Activated CD4-positive, alpha-beta T cell treated with anti-CD3 and anti-CD28 coated beads for 48 hours (primary cell): ENCODE results near the gene APMAP.
"Not testable (repeated sequence)": the region's sequence is repeated elsewhere in the genome, so short reads cannot be mapped to it uniquely, and the experiment has no call there.

Experiments
- DNase-seq: peaks from one replicate; pipeline ENCODE4 v3.0.0-alpha.2; 2020

Gene APMAP

DNA sequence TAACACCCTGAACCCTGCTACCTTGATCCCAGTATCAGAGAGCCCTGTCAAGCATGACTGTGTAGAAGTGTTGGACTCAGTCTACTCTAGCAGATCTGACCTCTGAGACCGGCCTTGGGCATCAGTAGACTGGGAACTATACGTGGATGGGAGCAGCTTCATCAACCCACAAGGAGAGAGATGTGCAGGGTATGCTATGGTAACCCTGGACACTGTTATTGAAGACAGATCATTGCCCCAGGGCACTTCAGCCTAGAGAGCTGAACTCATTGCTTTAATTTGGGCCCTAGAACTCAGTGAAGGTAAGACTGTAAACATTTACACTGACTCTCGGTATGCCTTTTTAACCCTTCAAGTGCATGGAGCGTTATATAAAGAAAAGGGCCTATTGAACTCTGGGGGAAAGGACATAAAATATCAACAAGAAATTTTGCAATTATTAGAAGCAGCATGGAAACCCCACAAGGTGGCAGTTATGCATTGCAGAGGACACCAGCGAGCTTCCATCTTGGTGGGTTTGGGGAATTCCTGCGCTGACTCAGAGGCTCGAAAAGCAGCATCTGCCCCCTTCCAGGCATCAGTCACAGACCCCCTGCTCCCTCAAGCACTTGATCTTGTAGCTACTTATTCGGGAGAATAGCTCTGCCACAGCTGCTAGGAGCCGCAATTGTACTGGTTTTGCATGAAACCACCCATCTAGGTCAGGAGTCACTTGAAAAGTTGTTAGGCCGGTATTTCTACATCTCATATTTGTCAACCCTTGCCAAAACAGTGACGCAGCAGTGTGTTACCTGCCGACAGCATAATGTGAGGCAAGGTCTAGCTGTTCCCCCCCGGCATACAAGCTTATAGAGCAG, 62.5 kb downstream of the APMAP start:
- DNase-seq = not testable (repeated sequence)

DNA sequence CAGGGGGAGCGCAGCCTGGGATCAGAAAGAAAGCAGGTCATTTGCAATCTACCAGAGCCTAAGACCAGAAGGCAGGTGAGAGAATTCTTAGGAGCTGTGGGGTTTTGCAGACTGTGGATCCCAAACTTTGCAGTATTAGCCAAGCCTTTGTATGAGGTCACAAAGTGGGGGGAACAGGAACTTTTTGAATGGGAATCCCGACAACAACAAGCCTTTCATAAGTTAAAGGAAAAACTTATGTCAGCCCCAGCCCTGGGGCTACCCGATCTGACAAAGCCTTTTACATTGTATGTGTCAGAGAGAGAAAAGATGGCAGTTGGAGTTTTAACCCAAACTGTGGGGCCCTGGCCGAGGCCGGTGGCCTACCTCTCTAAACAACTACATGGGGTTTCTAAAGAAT, 63.3 kb downstream of the APMAP start:
- not testable (repeated sequence) for DNase-seq

DNA sequence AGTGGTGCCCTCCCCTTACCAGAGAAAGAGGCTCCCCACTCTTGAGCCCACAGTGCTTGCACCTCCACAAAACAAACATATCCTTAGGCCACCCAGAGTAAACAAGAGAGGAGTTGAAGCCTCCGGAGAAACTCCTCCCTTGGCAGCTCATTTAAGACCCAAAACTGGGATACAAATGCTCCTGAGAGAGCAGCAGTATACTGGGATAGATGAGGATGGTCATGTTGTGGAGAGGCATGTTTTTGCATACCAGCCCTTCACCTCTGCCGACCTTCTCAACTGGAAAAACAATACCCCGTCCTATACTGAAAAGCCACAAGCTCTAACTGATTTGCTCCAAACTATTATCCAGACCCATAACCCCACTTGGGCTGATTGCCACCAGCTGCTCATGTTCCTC, 71.8 kb downstream of the APMAP start:
- not testable (repeated sequence) for DNase-seq

DNA sequence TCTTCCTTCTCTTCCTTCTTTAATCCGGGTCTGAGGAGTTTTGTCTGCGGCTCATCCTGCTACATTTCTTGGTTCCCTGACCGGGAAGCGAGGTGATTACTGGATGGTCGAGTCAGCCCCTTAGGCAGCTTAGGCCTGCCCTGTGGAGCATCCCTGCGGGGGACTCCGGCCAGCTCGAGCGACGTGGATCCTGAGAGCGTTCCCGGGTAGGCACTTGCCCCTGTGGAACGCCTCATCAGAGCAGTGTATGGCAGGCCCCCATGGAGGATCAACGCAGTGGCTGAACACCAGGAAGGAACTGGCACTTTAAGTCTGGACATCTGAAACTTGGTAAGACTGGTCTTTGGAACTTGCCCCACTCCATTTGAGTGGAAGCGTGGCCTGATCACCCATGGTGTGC, 72.9 kb downstream of the APMAP start:
- DNase-seq = not testable (repeated sequence)

DNA sequence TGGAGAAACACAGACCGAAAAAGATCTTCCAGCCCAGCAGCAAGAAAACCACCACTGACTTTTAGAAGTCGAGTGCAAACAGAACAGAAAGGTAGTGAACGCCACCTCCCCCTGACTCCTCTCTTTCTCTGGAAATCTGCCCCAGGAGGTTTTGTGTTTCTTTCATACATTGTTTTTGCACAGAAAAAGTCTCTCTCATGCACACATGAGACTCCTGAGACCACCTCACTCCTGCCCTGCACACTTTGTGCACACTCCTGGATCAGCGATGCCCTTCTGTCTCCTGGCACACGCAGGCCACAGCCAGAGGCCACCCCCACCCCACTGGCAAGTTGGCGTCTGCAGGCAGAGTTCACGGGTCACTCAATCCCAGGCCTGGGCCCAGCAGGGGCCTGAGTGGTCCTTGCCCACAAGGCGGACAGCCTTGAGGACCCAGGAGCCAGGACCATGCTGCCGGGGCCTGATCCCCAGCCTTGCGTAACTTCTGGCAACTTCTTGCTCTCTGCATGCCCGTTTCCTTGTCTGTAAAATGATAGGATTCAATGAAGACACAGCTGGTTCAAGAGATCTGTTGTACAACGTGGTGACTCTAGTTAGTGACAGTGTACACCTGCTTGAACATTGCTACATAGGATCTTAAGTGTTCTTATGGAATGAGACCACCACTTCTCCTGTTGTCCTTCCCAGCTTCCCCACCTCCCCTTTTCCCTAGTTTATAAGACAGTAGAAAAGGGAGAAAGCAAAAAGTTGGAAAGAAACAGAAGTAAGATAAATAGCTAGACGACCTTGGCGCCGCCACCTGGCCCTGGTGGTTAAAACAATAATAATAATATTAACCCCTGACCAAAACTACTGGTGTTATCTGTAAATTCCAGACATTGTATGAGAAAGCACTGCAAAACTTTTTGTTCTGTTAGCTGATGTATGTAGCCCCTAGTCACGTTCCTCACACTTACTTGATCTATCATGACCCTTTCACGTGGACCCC, 73.7 kb downstream of the APMAP start:
- DNase-seq = no peak

DNA sequence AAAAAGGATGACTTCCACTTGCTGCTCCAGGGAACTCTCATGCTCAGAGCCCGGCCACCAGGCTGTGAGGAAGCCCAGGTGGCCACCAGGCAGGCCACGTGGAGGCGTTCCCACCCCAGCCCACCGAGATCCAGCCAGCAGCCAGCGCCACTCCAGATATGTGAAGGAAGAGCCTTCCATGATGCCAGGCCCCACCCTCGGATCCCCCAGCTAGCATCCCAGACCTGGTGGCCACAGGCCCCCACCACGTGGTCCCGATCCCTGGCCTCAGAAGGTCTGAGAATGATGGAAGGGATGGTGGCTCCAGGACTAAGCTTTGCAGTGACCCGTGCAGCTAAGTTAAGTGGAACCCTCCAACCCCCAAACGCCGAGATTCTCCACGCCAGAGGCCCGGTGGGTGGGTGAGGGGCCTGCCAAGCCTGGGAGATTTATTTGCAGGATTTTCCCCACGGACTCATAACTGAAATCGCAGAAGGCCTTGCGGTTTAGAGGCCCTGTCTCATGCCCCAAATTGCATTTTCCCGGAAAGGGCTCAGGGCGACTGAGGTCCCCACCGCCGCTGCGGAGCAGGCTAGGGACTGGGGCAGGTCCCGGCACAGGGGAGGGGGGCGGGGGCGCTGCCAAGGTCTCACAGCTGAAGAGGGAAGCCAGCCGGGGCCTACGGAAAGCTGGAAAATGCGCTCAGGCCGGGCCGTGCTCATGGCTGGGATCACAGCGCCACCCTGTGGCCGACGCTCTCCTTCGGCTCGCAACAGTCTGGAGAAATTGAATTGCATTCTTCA, 74.6 kb downstream of the APMAP start:
- DNase-seq = peak; percentile 69

DNA sequence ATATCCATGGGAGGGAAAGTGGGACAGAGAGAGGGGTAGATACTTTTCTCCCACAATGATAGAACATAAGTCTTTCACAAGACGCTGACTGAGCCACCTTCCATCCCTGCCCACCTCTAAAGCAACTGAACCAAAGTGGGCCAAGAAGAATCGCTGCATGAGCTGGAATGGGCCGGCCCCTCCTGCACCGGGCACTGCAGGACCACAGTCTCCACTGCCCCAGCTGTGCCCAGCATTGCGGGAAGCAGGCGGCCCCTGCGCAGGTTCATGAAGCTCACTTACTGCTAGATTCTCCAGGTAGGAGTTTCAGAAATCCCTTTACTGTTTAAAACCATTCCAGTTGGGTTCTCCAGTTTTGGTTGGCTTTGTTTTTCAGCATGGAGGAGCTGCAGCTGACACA, 75.5 kb downstream of the APMAP start:
- no peak for DNase-seq

DNA sequence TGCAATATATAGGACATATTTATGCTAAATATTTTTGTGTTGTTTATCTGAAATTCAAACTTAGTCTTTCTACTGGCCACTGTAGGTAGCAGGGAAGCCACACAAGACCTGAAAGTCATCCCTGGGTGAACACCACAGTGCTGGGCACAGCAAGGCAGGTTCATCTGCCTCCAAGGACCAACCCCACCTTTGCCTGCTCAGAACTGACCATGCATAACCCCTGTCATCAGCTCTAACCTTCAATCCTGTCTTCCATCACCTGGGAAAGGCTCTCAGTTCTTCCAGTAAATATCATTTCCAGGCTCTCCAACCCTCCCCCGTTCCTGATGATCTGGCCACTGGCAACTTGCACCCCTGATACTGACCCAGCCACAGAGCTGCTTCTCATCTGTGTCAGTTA, 76.1 kb downstream of the APMAP start:
- DNase-seq = no peak

DNA sequence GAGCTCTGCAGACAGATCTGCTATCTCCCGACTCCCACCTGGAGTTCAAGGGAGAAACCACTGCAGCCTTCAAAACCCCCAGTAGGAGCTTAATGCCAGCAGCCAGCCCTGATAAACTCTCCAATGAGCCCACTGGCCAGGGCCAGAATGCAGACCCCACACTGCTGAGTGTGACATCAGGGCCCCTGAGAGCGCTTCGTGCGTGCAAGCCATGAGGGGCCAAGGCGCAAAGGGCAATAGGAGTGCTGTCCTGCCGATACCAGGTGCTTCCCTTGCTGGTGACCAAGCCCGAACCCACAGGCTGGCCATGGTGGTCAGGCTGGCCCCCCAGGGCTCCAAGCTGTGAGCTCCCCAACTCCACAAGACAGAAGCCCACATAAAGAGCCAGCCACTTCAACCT, 76.7 kb downstream of the APMAP start:
- DNase-seq = no peak

DNA sequence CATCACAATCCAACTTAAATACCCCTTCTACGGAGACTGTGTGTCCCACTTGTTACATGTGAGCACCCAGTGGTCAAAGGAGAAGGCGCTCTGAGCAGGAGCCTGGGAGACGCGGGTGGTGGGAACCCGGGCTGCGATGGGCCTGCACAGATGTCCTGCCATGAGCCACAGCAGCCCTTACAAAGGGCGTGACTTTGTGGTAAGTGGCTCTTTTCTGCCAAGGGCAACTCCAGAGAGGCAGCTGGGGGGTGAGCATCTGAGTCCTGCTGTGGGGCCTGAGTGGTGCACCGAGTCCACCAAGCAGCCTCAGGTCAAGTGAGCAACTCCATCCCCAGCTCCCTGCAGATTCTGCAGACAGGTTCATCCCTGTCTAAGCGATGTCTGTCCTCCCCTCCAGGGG, 77.1 kb downstream of the APMAP start:
- DNase-seq = no peak

DNA sequence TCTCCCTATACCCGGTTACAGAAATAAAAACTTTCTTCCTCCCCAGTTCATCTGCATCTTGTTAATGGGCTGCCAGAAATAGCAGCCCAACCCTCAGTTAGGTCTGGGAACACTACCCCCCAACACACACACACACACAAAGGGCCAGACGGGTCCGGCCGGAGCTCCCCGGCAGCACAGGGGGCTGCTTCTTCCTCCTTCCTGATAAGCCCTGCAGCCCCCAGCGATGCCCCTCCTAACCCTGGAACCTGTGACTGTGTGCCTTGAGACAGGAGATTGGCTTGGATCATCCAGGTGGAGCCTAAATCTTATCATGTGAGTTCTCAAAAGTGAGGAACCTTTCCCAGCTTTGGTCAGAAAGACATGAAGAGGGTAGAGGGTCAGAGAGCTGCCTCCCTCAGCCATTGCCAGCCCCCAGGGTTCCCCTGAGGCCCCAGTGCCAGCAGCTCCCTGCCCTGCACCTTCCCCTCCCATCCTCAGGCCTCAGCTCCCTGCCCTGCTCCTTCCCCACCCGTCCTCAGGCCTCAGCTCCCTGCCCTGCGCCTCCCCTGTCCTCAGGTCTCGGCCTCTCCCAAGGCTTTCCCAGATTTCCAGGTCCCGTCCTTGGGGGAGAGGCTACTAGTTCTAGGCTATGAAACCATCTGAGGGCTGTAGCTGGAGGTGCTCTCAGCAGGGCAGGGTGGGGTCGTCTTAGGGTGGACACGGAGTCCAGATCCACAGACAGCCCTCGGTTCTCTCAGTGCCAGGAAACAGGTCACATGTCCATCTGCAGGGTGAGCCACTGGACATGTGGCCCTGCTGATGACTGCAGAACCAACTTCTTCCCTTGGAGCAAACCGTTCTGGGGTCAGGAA, 77.9 kb downstream of the APMAP start:
- no peak for DNase-seq

DNA sequence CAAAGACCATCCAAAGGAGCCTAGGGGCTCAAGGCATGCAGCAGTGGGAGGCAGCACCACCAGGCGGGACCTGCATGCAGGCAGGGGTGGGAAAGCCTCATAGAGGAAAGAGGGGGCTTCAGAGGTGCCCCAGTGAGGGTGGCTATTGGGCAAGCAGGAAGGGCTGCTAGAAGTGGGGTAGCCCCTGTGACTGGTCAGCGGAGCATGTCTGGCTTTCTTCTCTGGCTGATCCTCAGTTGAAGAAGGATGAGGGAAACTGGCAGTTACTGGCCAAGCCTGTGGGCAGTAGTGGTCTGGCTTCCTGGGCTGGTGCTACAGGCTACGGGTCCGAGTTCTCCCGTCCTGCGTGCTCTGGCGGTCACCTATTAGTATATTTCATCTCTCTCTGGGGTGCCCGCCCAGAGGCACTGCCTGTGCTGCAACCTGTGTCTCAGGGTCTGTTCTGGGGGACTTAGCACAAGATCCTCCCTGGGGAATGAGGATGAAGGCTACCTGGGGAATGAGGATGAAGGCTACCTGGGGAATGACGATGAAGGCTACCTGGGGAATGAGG, 79.4 kb downstream of the APMAP start:
- DNase-seq = no peak
